H1 (cell line): ENCODE results near the gene MARCHF10. TPM values are rescaled to one million over a fixed set of nuclear protein-coding genes. Genes with fewer than 3 reads are reported as not detected.

Source experiments
- CBX5 ChIP-seq: fragments of 300-800, 300-1000 bp; sonication (generic); IDR thresholded peaks from 2 replicates; pipeline ENCODE4 v1.7.1; 2016; ENCODE audit warnings: antibody characterized with exemption, low read length, low read depth
- CREB1 ChIP-seq: IDR thresholded peaks from 2 replicates; pipeline ENCODE4 v1.6.1; 2012; ENCODE audit warnings: inconsistent platforms
- SUZ12 ChIP-seq: fragments of 200-600 bp; sonication (generic); IDR thresholded peaks from 2 replicates; pipeline ENCODE4 v1.6.1; 2012; ENCODE audit warnings: mild to moderate bottlenecking, inconsistent platforms, low read length, moderate library complexity, mixed read lengths
- polyA plus RNA-seq, 7 experiments: library from polyadenylated mRNA; depleted of rRNA in 3 of 7; stranded (reverse) in 5 of 7; unstranded in 2 of 7; fragments of >200 nt in 5 of 7; fragments of 200-250 nt in 2 of 7; gene quantifications; 1 replicate in 5 of 7; 2 replicates in 1 of 7; 4 replicates in 1 of 7; pipeline versions ENCODE4 v1.2.1 to v1.2.3, GENCODE V29; 2011 to 2013; ENCODE audit warnings: missing spikeins in 2 of 7, mixed read lengths in 2 of 7
- total RNA-seq: library from RNA; stranded (reverse); fragmentation: NEBNext Ultra II Directional; extraction: Animal tissue kit (Norgen Biotek cat#: 25700); gene quantifications from 2 replicates; pipeline ENCODE4 v1.2.1, GENCODE V29; 2021

Gene MARCHF10
- total and polyA plus RNA-seq, 2 of the 8 experiments (the other 6 are each of a cell fraction or from before 2014, with no cell fraction given) = 0.48 to 0.73 TPM

DNA sequence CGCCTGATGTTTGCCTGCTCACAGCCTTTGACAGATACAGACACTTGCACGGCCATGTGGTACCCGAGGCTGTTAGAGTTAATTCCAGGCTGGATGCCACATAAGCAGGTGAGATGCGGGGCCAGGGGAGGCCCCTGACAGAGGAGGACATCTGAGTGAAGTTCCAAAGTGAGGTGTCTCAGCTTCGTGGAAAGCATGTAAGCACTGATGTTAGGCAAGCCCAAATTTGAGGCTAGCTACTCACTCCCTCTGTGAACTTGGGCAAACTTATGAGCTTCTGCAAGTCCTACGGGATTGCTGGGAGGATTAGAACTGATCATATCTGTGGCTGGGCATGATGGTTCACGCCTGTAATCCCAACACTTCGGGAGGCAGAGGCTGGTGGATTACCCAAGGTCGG, 39.3 kb upstream of the MARCHF10 start (continued):
- TF ChIP-seq CBX5 (no peak), CREB1 (no peak), SUZ12 (no peak)
- TF ChIP-seq, all 59 proteins: peak for 0
